Anterior cingulate cortex (tissue), 58 donors: ENCODE data around the gene IZUMO1.
A peak's percentile ranks its signal among the peaks of the same experiment; 100 is the strongest.
"Not testable (repeated sequence)": the region's sequence is repeated elsewhere in the genome, so short reads cannot be mapped to it uniquely, and the experiment has no call there.

Experiments
- DNase-seq, 58 donors: peaks; one replicate each; lab custom pipeline; 2025; lab: John Stamatoyannopoulos, UW

Gene IZUMO1

DNA sequence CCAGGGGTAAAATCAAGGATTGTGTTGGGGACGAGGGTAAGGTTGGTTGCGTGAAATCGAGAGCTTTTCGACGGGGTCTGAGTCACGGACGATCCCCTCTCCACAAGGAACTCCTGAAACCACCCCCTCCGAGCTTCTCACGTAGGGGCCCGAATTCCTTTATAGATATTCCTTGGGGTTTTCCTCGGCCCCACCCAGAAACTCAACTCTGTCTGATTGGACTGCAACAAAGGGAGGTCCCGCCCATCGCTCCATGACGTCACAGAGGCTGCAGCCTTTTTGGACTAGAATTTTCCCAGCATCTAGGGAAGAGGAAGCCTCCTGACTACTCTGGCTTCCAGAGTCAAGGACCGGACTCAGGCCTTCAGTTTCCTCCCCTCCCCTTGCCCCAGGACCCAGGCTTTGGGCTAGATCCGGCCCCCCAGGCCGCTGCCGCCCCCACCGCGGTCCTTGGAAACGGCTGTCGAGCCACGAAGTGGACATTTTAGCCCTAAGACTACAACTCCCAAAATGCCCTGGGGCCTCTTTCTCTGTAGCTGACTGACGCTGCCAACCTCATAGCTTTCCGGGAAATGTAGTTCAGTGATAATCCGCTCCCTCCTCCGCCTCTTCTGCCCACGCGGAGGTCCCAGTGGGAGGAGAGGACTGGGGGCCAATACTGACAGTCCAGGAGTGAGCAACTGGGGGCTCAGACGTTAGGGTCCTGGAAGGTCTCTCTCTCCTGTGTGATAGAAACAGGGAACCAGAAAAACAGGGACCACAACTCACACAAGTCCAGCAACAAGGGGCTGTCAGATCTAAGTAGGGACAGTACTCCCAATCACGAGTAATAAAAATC is at the start of gene IZUMO1:
Gene IZUMO1 (minus strand): TSS at position 172 of the 838 bp plus-strand sequence. CDS start 1,050 bp downstream, outside the sequence.
- peak in 56 of 58 donors; percentile 24 to 86 (median 70) for DNase-seq

GRCh38 chr19:48795685-48796070 is 49.0 kb upstream of the IZUMO1 start:
- DNase-seq: peak in 6 of 58 donors; percentile 33 to 69 (median 56)

- peak; percentile 66 to 97 (median 91) for DNase-seq
These were observed 48.5 kb upstream of the IZUMO1 start for GRCh38 chr19:48795055-48795684.

GRCh38 chr19:48794291-48794690 is 47.6 kb upstream of the IZUMO1 start:
- DNase-seq: no peak

GRCh38 chr19:48793271-48793670 is 46.6 kb upstream of the IZUMO1 start:
- DNase-seq: no peak

DNA sequence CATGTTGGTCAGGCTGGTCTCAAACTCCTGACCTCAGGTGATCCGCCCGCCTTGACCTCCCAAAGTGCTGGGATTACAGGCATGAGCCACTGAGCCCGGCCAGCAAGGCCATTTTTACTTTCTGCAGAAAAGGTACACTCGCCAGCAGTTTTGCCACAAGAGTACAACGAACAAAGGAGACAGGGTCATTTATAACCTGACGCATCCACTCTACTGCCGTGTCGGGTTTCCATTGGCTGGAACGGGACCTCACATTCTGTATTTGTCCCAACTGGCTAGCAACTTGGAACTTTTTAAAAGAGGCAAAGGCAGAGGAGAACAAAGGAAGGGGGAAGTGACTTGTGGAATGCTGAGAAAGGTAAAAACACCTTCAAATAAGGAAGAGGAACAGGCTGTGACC is 40.6 kb upstream of the IZUMO1 start:
- not testable (repeated sequence) for DNase-seq

- not testable (repeated sequence) for DNase-seq
These were observed 39.7 kb upstream of the IZUMO1 start for GRCh38 chr19:48786422-48786821.

GRCh38 chr19:48784527-48784926 is 37.8 kb upstream of the IZUMO1 start:
- no peak for DNase-seq

GRCh38 chr19:48780631-48781391 is 34.1 kb upstream of the IZUMO1 start:
- no peak for DNase-seq

DNA sequence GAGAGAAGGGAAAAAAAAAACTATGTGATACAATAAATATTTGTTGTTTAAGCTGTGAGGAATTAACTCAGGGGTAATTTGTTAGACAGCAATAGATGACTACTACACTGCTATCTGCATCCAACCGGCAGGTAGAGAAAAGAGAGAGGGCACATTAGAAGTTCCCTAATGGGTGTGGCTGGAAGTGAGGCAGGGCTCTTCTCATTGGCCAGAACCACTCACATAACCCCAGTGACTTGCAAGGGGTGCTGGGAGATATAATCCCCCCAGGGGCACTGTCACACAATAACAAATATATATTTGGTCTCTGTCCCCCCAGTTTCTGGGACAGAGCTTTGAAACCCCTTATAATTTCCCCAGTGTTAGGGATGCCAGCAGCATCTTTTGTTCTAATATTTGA is 32.9 kb upstream of the IZUMO1 start:
- no peak for DNase-seq

DNA sequence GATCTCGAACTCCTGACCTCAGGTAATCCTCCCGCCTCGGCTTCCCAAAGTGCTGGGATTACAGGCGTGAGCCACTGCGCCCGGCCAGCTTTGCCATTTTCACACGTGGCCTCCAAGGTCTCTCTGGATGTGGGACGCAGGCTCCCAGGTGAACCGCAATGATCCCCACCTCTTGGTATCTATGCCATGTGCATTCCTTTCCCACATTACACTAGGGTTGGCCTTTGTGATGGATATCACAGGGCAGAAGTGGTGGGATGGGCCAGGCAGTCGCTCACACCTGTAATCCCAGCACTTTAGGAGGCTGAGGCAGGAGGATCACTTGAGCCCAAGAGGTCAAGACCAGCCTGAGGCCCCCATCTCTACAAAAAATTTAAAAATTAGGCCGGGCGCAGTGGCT is 31.0 kb upstream of the IZUMO1 start:
- DNase-seq: no peak

- DNase-seq: no peak
These were observed 30.4 kb upstream of the IZUMO1 start for GRCh38 chr19:48777139-48777538.

DNA sequence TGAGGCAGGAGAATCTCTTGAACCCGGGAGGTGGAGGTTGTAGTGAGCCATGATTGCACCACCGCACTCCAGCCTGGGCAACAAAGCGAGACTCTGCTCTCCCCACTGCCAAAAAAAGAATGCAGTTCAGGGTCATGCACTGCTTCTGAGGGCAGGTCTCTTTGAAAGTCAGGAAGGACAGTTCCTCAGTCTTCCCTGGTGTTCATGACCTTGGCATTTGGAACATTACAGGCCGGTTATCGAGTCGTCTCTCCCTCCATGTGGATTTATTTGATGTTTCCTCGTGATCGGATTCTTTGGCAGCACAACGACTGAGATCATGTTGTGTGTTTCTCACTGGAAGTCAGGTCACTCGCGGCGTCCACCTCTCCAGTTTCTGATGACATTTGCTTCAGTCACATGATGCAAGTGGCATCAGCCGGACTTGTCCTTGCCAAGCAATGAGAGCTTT is 25.8 kb upstream of the IZUMO1 start:
- no peak for DNase-seq

DNA sequence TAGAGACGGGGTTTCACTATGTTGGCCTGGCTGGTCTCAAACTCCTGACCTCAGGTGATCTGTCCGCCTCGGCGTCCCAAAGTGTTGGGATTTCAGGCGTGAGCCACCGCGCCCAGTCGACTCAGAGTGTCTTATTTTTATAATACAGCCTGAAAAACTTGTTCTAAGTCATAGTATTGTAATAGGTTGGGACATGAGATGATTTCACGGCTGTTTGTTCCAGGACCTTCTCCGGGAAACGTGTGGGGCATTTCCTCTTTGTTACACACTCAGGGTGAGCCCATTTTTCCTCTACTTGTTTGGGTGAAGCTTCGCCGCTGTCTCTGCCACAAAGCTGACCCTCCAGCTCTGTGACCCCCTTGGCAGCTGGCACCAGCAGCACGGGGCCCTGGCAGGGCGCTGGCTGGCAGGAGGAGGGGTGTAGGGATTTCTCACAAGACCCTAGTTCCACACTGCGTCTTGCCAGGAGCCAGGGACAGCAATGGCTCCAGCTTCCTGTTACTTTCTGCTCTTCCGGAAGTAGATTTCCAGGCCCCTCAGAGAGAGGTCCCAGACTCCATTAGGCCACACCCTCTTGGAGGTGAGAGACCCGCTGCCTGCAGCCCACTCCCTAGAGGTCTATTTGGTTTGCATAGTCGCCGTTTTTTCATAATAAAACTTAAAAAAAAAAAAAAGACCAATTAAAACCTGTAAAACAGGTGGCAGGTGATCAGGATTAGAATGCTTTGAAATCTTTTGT is 24.2 kb upstream of the IZUMO1 start:
- DNase-seq: no peak

GRCh38 chr19:48770266-48770665 is 23.6 kb upstream of the IZUMO1 start:
- DNase-seq: no peak

- DNase-seq: no peak
These were observed 22.4 kb upstream of the IZUMO1 start for GRCh38 chr19:48768994-48769713.

GRCh38 chr19:48768171-48768753 is 21.6 kb upstream of the IZUMO1 start:
- DNase-seq: not testable (repeated sequence)

DNA sequence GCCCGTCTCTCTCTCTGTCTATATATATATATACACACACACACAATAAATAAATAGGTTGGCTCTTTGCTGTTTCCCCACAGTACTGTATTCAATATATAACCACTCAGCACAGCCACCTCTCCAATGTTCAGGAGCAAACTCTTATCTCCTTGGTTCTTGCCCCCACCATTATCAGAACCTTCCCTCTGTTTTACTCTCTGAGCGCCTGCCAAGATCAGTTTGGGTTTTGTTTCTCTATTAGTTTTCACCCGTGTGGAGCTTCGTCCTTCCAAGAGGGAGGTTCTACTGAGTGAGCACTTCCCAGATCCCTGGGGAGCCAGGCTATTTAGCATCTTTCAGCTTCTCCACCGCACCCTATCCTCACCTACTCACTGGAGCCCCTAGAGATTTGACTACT is 19.1 kb upstream of the IZUMO1 start:
- not testable (repeated sequence) for DNase-seq

- no peak for DNase-seq
These were observed 13.9 kb upstream of the IZUMO1 start for GRCh38 chr19:48760504-48761205.
